DND-41 (cell line): ENCODE results near the gene SLFN11.

ENCODE experiments used
- ATAC-seq: fragments of 200-7000 bp; cut with Tn5 transposase; 3 replicates; pipeline ENCODE4 v1.9.1; 2021; ENCODE audit warnings: low read depth; ENCODE audit not compliant: insufficient read depth
- DNase-seq: peaks from one replicate; pipeline ENCODE4 v3.0.0-alpha.2; 2020
- H2AFZ ChIP-seq: 2 replicates; pipeline ENCODE4 v1.6.0; 2012; ENCODE audit warnings: low read depth, low read length
- H3K27ac ChIP-seq: 2 replicates; pipeline ENCODE4 v1.5.1; 2012; ENCODE audit warnings: low read length, inconsistent platforms
- H3K27me3 ChIP-seq: fragments of 200-600 bp; sonication (generic); 2 replicates; pipeline ENCODE4 v1.6.0; 2012; ENCODE audit warnings: low read length, mild to moderate bottlenecking, inconsistent platforms; ENCODE audit not compliant: insufficient read depth, poor library complexity
- H3K36me3 ChIP-seq: 2 replicates; pipeline ENCODE4 v1.5.1; 2012; ENCODE audit warnings: low read length, inconsistent platforms; ENCODE audit not compliant: insufficient read depth
- H3K4me1 ChIP-seq: 2 replicates; pipeline ENCODE4 v1.5.1; 2012; ENCODE audit warnings: mild to moderate bottlenecking, low read length; ENCODE audit not compliant: insufficient read depth
- H3K4me2 ChIP-seq: 2 replicates; pipeline ENCODE4 v1.6.0; 2012; ENCODE audit warnings: mild to moderate bottlenecking, moderate library complexity, low read length, inconsistent platforms; ENCODE audit not compliant: insufficient read depth
- H3K4me3 ChIP-seq, 2 experiments: fragments of 200-600 bp in 1 of 2; shearing (Covaris generic) in 1 of 2; 2 replicates each; pipeline ENCODE4 v1.5.1; 2012 to 2016; ENCODE audit warnings: inconsistent platforms in 2 of 2, low read length in 2 of 2, mild to moderate bottlenecking in 2 of 2, low read depth in 1 of 2, moderate library complexity in 1 of 2
- H3K79me2 ChIP-seq: 2 replicates; pipeline ENCODE4 v1.6.0; 2012; ENCODE audit warnings: low read length, inconsistent platforms; ENCODE audit not compliant: insufficient read depth
- H3K9ac ChIP-seq: 2 replicates; pipeline ENCODE4 v1.6.0; 2012; ENCODE audit warnings: low read depth, mild to moderate bottlenecking, inconsistent platforms, low read length, moderate library complexity
- H3K9me3 ChIP-seq: 2 replicates; pipeline ENCODE4 v1.5.1; 2012; ENCODE audit warnings: low read length, moderate library complexity, mild to moderate bottlenecking, inconsistent platforms; ENCODE audit not compliant: insufficient read depth, severe bottlenecking
- H4K20me1 ChIP-seq: 2 replicates; pipeline ENCODE4 v1.6.0; 2012; ENCODE audit warnings: low read length; ENCODE audit not compliant: insufficient read depth
- CTCF ChIP-seq: IDR thresholded peaks from 2 replicates; pipeline ENCODE4 v1.5.1; 2012; ENCODE audit warnings: borderline replicate concordance, low read length, moderate library complexity, mild to moderate bottlenecking; ENCODE audit not compliant: poor library complexity, severe bottlenecking; ENCODE audit errors: extremely low read depth
- EZH2 ChIP-seq: IDR thresholded peaks from 3 replicates; pipeline ENCODE4 v1.6.1; 2012; ENCODE audit warnings: borderline replicate concordance, low read depth, mild to moderate bottlenecking, moderate library complexity, low read length, inconsistent platforms; ENCODE audit not compliant: severe bottlenecking

Gene SLFN11

GRCh38 chr17:35390663-35391062, 17.2 kb upstream of the SLFN11 start:
- H3K36me3 ChIP-seq = no peaks in the 10 kb centered on the region
- H3K4me2 ChIP-seq = no peak overlapping the region
- no peak overlapping the region for H3K4me3 ChIP-seq
- no peak overlapping the region for H2AFZ ChIP-seq
- no peaks in the 10 kb centered on the region for H3K79me2 ChIP-seq
- no peaks in the 10 kb centered on the region for H4K20me1 ChIP-seq
- ATAC-seq (no peak), DNase-seq (no peak)
- H3K27ac ChIP-seq = no peak overlapping the region
- H3K9ac ChIP-seq = no peak overlapping the region
- TF ChIP-seq CTCF = no peak
- no peak for TF ChIP-seq EZH2
- H3K9me3 ChIP-seq = peaks cover 3% of the 10 kb centered on the region
- H3K4me1 ChIP-seq = no peaks in the 10 kb centered on the region
- H3K27me3 ChIP-seq = no peaks in the 10 kb centered on the region

- DNase-seq (no peak), ATAC-seq (no peak)
- Histone ChIP-seq H2AFZ (no peak overlapping the region), H3K4me2 (no peak overlapping the region), H3K36me3 (no peaks in the 10 kb centered on the region), H3K9ac (no peak overlapping the region), H3K79me2 (no peaks in the 10 kb centered on the region), H4K20me1 (no peaks in the 10 kb centered on the region), H3K9me3 (peaks cover 3% of the 10 kb centered on the region), H3K4me1 (no peaks in the 10 kb centered on the region), H3K27me3 (no peaks in the 10 kb centered on the region), H3K27ac (no peak overlapping the region), H3K4me3 (no peak overlapping the region)
- TF ChIP-seq CTCF = no peak
- TF ChIP-seq EZH2 = no peak
Observed at GRCh38 chr17:35390156-35390555, 16.7 kb upstream of the SLFN11 start.

- Histone ChIP-seq H3K4me1 (no peaks in the 10 kb centered on the region), H3K27ac (no peak overlapping the region), H3K9ac (no peak overlapping the region), H3K27me3 (no peaks in the 10 kb centered on the region), H4K20me1 (no peaks in the 10 kb centered on the region), H3K4me3 (no peak overlapping the region), H3K79me2 (no peaks in the 10 kb centered on the region), H2AFZ (no peak overlapping the region), H3K4me2 (no peak overlapping the region), H3K36me3 (no peaks in the 10 kb centered on the region), H3K9me3 (no peaks in the 10 kb centered on the region)
- ATAC-seq = no peak
- DNase-seq = no peak
- no peak for TF ChIP-seq CTCF
- no peak for TF ChIP-seq EZH2
Observed at GRCh38 chr17:35387496-35387895, 14.1 kb upstream of the SLFN11 start.

- no peak for ATAC-seq
- Histone ChIP-seq H3K79me2 (peaks cover 22% of the 10 kb centered on the region), H4K20me1 (no peaks in the 10 kb centered on the region), H3K4me2 (no peak overlapping the region), H3K36me3 (no peaks in the 10 kb centered on the region; the same call in 1 of the 2 replicates), H2AFZ (no peak overlapping the region), H3K9me3 (no peaks in the 10 kb centered on the region), H3K9ac (no peak overlapping the region), H3K27me3 (no peaks in the 10 kb centered on the region), H3K4me1 (peaks cover 11% of the 10 kb centered on the region; the same call in 1 of the 2 replicates), H3K4me3 (no peak overlapping the region), H3K27ac (no peak overlapping the region)
- DNase-seq = no peak
- no peak for TF ChIP-seq CTCF
- no peak for TF ChIP-seq EZH2
Observed at GRCh38 chr17:35377706-35378105, 4.3 kb upstream of the SLFN11 start.
